ENCODE results near the gene CCDC50. TPM values are rescaled to one million over a fixed set of nuclear protein-coding genes. Genes with fewer than 3 reads are reported as not detected.

CCDC50 gene
- total and polyA plus RNA-seq, 10 of the 15 experiments (the other 5 are each of a cell fraction or from before 2014, with no cell fraction given): 46.7 to 150 (median 125) TPM

DNA sequence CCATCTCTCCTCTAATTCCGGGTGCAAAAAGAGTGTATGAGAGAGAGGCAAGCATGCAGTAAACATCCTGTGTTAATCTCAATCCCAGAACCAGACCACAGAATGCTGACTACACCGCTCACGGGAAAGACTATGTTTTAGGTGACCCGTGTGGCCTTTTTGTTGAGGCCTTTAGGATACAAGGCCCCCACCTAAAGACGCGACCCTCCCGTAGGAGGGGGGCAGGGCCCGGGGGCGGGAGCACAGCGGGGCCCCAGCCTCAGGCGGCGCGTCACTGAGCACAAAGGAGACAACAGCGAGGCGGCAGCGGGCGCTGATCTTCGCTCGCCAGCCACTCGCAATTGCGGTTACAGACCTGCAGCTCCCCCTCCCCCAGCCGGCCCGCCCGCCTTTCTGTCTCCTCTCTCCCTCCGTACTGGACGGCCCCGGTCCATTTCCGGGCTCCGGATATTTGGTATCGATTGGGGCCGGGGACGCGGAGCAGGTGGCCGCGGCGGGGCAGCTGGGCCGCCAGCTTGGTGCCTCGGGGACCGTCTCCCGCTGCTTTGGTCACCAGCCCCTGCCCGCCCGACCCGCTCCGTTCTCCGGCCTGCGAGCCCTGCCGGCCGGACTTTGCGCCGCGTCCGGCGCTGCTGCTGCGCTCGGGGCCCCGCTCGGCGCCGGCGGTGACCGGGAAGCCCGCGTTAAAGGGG, at the start of gene CCDC50 (continued):
- TF ChIP-seq HDAC6 (IDR thresholded peaks at IDR 0.05; ENCODE audit: unreplicated experiment) (no peak), NR2C2 (IDR thresholded peaks at IDR 0.05; ENCODE audit: borderline replicate concordance, control insufficient read depth, insufficient read length, low read depth) (no peak), SUZ12 (IDR thresholded peaks at IDR 0.05; ENCODE audit: unreplicated experiment) (no peak), MEF2A (IDR thresholded peaks at IDR 0.05; ENCODE audit: insufficient read depth, low read depth, low read length) (no peak), LARP7 (IDR thresholded peaks at IDR 0.05) (peak; percentile 96), IKZF1 (conservative IDR thresholded peaks at IDR 0.05) (peak; percentile 80), MEF2B (IDR thresholded peaks at IDR 0.05; ENCODE audit: partially characterized antibody, poor library complexity, severe bottlenecking) (no peak), ASH2L (IDR thresholded peaks at IDR 0.05; ENCODE audit: borderline replicate concordance, low read depth) (peak; percentile 71; the same call in 1 of the 2 replicates), PAX5 (IDR thresholded peaks at IDR 0.05; ENCODE audit: borderline replicate concordance, low read depth, low read length) (peak; percentile 16; the same call in 1 of the 2 replicates), RAD51 (IDR thresholded peaks at IDR 0.05) (no peak), RBBP5 (conservative IDR thresholded peaks at IDR 0.05) (no peak), CREM (IDR thresholded peaks at IDR 0.05; ENCODE audit: low read depth) (peak; percentile 71), BMI1 (IDR thresholded peaks at IDR 0.05; ENCODE audit: borderline replicate concordance) (no peak), KAT2A (conservative IDR thresholded peaks at IDR 0.05; ENCODE audit: control insufficient read depth, low read depth, low read length) (no peak), SUPT20H (IDR thresholded peaks at IDR 0.05; ENCODE audit: borderline replicate concordance, control insufficient read depth, low read depth, low read length) (no peak), ZNF384 (IDR thresholded peaks at IDR 0.05; ENCODE audit: borderline replicate concordance, low read depth, low read length) (0 out of 2 replicates have a peak, but pooled peaks have one; percentile 3), TARDBP (IDR thresholded peaks at IDR 0.05; ENCODE audit: borderline replicate concordance) (no peak)
- TF ChIP-seq, protein P1, sequence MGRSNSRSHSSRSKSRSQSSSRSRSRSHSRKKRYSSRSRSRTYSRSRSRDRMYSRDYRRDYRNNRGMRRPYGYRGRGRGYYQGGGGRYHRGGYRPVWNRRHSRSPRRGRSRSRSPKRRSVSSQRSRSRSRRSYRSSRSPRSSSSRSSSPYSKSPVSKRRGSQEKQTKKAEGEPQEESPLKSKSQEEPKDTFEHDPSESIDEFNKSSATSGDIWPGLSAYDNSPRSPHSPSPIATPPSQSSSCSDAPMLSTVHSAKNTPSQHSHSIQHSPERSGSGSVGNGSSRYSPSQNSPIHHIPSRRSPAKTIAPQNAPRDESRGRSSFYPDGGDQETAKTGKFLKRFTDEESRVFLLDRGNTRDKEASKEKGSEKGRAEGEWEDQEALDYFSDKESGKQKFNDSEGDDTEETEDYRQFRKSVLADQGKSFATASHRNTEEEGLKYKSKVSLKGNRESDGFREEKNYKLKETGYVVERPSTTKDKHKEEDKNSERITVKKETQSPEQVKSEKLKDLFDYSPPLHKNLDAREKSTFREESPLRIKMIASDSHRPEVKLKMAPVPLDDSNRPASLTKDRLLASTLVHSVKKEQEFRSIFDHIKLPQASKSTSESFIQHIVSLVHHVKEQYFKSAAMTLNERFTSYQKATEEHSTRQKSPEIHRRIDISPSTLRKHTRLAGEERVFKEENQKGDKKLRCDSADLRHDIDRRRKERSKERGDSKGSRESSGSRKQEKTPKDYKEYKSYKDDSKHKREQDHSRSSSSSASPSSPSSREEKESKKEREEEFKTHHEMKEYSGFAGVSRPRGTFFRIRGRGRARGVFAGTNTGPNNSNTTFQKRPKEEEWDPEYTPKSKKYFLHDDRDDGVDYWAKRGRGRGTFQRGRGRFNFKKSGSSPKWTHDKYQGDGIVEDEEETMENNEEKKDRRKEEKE (IDR thresholded peaks at IDR 0.05): no peak
- TF ChIP-seq, protein P2, sequence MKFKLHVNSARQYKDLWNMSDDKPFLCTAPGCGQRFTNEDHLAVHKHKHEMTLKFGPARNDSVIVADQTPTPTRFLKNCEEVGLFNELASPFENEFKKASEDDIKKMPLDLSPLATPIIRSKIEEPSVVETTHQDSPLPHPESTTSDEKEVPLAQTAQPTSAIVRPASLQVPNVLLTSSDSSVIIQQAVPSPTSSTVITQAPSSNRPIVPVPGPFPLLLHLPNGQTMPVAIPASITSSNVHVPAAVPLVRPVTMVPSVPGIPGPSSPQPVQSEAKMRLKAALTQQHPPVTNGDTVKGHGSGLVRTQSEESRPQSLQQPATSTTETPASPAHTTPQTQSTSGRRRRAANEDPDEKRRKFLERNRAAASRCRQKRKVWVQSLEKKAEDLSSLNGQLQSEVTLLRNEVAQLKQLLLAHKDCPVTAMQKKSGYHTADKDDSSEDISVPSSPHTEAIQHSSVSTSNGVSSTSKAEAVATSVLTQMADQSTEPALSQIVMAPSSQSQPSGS (IDR thresholded peaks at IDR 0.05; ENCODE audit: low read length): no peak
- TF ChIP-seq, protein P3, sequence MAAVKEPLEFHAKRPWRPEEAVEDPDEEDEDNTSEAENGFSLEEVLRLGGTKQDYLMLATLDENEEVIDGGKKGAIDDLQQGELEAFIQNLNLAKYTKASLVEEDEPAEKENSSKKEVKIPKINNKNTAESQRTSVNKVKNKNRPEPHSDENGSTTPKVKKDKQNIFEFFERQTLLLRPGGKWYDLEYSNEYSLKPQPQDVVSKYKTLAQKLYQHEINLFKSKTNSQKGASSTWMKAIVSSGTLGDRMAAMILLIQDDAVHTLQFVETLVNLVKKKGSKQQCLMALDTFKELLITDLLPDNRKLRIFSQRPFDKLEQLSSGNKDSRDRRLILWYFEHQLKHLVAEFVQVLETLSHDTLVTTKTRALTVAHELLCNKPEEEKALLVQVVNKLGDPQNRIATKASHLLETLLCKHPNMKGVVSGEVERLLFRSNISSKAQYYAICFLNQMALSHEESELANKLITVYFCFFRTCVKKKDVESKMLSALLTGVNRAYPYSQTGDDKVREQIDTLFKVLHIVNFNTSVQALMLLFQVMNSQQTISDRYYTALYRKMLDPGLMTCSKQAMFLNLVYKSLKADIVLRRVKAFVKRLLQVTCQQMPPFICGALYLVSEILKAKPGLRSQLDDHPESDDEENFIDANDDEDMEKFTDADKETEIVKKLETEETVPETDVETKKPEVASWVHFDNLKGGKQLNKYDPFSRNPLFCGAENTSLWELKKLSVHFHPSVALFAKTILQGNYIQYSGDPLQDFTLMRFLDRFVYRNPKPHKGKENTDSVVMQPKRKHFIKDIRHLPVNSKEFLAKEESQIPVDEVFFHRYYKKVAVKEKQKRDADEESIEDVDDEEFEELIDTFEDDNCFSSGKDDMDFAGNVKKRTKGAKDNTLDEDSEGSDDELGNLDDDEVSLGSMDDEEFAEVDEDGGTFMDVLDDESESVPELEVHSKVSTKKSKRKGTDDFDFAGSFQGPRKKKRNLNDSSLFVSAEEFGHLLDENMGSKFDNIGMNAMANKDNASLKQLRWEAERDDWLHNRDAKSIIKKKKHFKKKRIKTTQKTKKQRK (IDR thresholded peaks at IDR 0.05; ENCODE audit: low read depth, low read length): no peak

Data from GM12878 (cell line).